Endothelial cell of umbilical vein (primary cell): ENCODE data around the gene METTL27. TPM values are rescaled to one million over a fixed set of nuclear protein-coding genes. Genes with fewer than 3 reads are reported as not detected.

Source experiments
- BruUV-seq: library from RNA; stranded (reverse); fragments of 400-500 nt; replicated peaks from 2 replicates; lab custom pipeline; 2021; lab: Mats Ljungman, UMichigan
- CTCF ChIA-PET: fragments of 300-600, 350-600 bp; sonication (Branson Sonifier 250); formaldehyde crosslinking; loops from one replicate; lab custom pipeline; 2021; ENCODE audit warnings: antibody characterized with exemption, inconsistent platforms; lab: Charles Lee
- POLR2A ChIA-PET: fragments of 300-600, 350-600 bp; sonication (Branson Sonifier 250); formaldehyde crosslinking; loops from one replicate; lab custom pipeline; 2021; ENCODE audit warnings: antibody characterized with exemption, inconsistent platforms; lab: Charles Lee
- DNase-seq: peaks from one replicate; pipeline ENCODE4 v3.0.0-alpha.2; 2011; ENCODE audit warnings: low read depth, low spot score
- FAIRE-seq: peaks from 2 replicates; lab custom pipeline; 2011; peaks lifted over from hg19 to GRCh38; lab: Jason Lieb, UNC
- H2AFZ ChIP-seq: 2 replicates; pipeline ENCODE4 v1.6.0; 2012; ENCODE audit warnings: low read depth, low read length, control low read depth, inconsistent platforms
- H3K27ac ChIP-seq: 2 replicates; pipeline ENCODE4 v1.5.1; 2011; ENCODE audit warnings: low read depth, mild to moderate bottlenecking, control low read depth, low read length, moderate library complexity; ENCODE audit not compliant: insufficient read depth
- H3K27me3 ChIP-seq, 2 experiments: 2 replicates each; pipeline versions ENCODE4 v1.6.0 to v1.6.1; 2011; ENCODE audit warnings: low read length in 2 of 2, mixed read lengths in 1 of 2; ENCODE audit not compliant: control insufficient read depth in 2 of 2, insufficient read depth in 2 of 2
- H3K36me3 ChIP-seq, 2 experiments: 2 replicates in 1 of 2; 3 replicates in 1 of 2; pipeline ENCODE4 v1.5.1; 2011; ENCODE audit warnings: low read length in 2 of 2, mild to moderate bottlenecking in 1 of 2, moderate library complexity in 1 of 2; ENCODE audit not compliant: control insufficient read depth in 2 of 2, insufficient read depth in 2 of 2; ENCODE audit errors: extremely low read depth in 1 of 2
- H3K4me1 ChIP-seq: 3 replicates; pipeline ENCODE4 v1.5.1; 2011; ENCODE audit warnings: mild to moderate bottlenecking, low read length; ENCODE audit not compliant: control insufficient read depth, insufficient read depth; ENCODE audit errors: extremely low read depth
- H3K4me2 ChIP-seq: 2 replicates; pipeline ENCODE4 v1.6.1; 2011; ENCODE audit warnings: low read length, control low read depth, mixed read lengths; ENCODE audit not compliant: insufficient read depth
- H3K4me3 ChIP-seq, 3 experiments: fragments of 200-600 bp in 1 of 3; sonication (generic), shearing (Covaris generic) in 1 of 3; replicated peaks in 1 of 3; 2 replicates each; pipeline ENCODE4 v1.5.1; 2011 to 2016; ENCODE audit warnings: control low read depth in 3 of 3, low read length in 3 of 3, mild to moderate bottlenecking in 2 of 3, inconsistent platforms in 1 of 3, low read depth in 1 of 3, moderate library complexity in 1 of 3; ENCODE audit not compliant: insufficient read depth in 1 of 3
- H3K79me2 ChIP-seq: 2 replicates; pipeline ENCODE4 v1.6.0; 2012; ENCODE audit warnings: low read length, inconsistent platforms; ENCODE audit not compliant: control insufficient read depth, insufficient read depth
- H3K9ac ChIP-seq: replicated peaks from 2 replicates; pipeline ENCODE3; 2011; ENCODE audit warnings: low read length, control low read depth; ENCODE audit not compliant: insufficient read depth; ENCODE audit errors: extremely low read depth
- H3K9me1 ChIP-seq: replicated peaks from 3 replicates; pipeline ENCODE4 v1.6.0; 2011; ENCODE audit warnings: mild to moderate bottlenecking, low read length; ENCODE audit not compliant: control insufficient read depth, insufficient read depth; ENCODE audit errors: extremely low read depth
- H3K9me3 ChIP-seq: replicated peaks from 2 replicates; pipeline ENCODE4 v1.5.1; 2012; ENCODE audit warnings: low read length, inconsistent platforms; ENCODE audit not compliant: control insufficient read depth, insufficient read depth
- H4K20me1 ChIP-seq: replicated peaks from 2 replicates; pipeline ENCODE3; 2011; ENCODE audit warnings: mild to moderate bottlenecking, low read length; ENCODE audit not compliant: control insufficient read depth, insufficient read depth; ENCODE audit errors: extremely low read depth
- CTCF ChIP-seq, 2 donors: IDR thresholded peaks; 1 replicate in 1 of 2; 2 replicates in 1 of 2; pipeline ENCODE4 v1.5.1; 2011; ENCODE audit warnings: low read length in 2 of 2, mild to moderate bottlenecking in 2 of 2, moderate library complexity in 2 of 2, control low read depth in 1 of 2, inconsistent platforms in 1 of 2, low read depth in 1 of 2; ENCODE audit not compliant: insufficient read depth in 1 of 2; ENCODE audit errors: extremely low read depth in 1 of 2
- JUN ChIP-seq: IDR thresholded peaks from 2 replicates; pipeline ENCODE4 v1.6.1; 2011; ENCODE audit warnings: borderline replicate concordance, low read depth; ENCODE audit not compliant: insufficient read length, insufficient read depth
- MYC ChIP-seq: IDR thresholded peaks from one replicate; pipeline ENCODE4 v1.6.1; 2011; ENCODE audit warnings: mild to moderate bottlenecking, low read depth, low read length
- POLR2AphosphoS5 ChIP-seq: IDR thresholded peaks from 2 replicates; pipeline ENCODE4 v1.6.1; 2012; ENCODE audit warnings: low read depth, mild to moderate bottlenecking, control low read depth, low read length, moderate library complexity; ENCODE audit not compliant: insufficient read depth
- dilution Hi-C: fragments of 300-500 bp; cut with MboI; formaldehyde crosslinking; loops from one replicate; pipeline ENCODE4 v1.15.0; 2019; ENCODE audit warnings: low sequenced_read_pairs; ENCODE audit not compliant: extremely low pct_ligation_motif_present
- intact Hi-C: fragments of 100-400 bp; cut with micrococcal nuclease; formaldehyde crosslinking; loops from one replicate; pipeline ENCODE4 v1.10.0; 2022
- polyA plus RNA-seq, 4 experiments: library from polyadenylated mRNA; depleted of rRNA in 3 of 4; stranded (reverse) in 3 of 4; unstranded in 1 of 4; fragments of >200 nt; gene quantifications; 2 replicates each; pipeline versions ENCODE4 v1.2.1 to v1.2.3, GENCODE V29; 2011 to 2012; ENCODE audit warnings: missing spikeins in 1 of 4
- total RNA-seq: library from RNA; stranded (reverse); gene quantifications from 2 replicates; pipeline ENCODE4 v1.2.3, GENCODE V29; 2021

METTL27 gene
- total and polyA plus RNA-seq, 2 donors (not counting 3 experiments of a cell fraction or from before 2014, with no cell fraction given) = 6.9 to 10.8 TPM

GRCh38 chr7:73880755-73881328, 38.5 kb upstream of the METTL27 start:
- no peak overlapping the region for H3K4me2 ChIP-seq
- H3K79me2 ChIP-seq = no peaks in the 10 kb centered on the region
- H3K27me3 ChIP-seq = peaks cover 8 to 31% of the 10 kb centered on the region in 2 experiments
- BruUV-seq = no TSS peak
- TF ChIP-seq POLR2AphosphoS5 = no peak
- TF ChIP-seq CTCF (IDR thresholded peaks at IDR 0.05; ENCODE audit: extremely low read depth in 1 of 2, insufficient read depth in 1 of 2, low read depth in 1 of 2, low read length in 2 of 2) = no peak
- TF ChIP-seq JUN = no peak
- TF ChIP-seq MYC = no peak
- intact Hi-C loops (no loop called here), dilution Hi-C loops (no loop called here)
- DNase-seq (no peak), FAIRE-seq (peak; percentile 12)
- H3K4me3 ChIP-seq = no peak overlapping the region
- H4K20me1 ChIP-seq = no peaks in the 10 kb centered on the region
- H3K4me1 ChIP-seq = peaks cover 9% of the 10 kb centered on the region
- ChIA-PET CTCF (interaction anchor here (0.5 to 4.9 kb wide), 4 partner anchors 16 to 146 kb away, joined by 3 to 30 read pairs (median 4); no protein-coding TSS in a partner anchor), POLR2A (no interaction called here)
- no peak overlapping the region for H2AFZ ChIP-seq
- H3K27ac ChIP-seq = no peak overlapping the region
- no peaks in the 10 kb centered on the region for H3K36me3 ChIP-seq
- no peak overlapping the region for H3K9ac ChIP-seq
- no peaks in the 10 kb centered on the region for H3K9me3 ChIP-seq
- no peaks in the 10 kb centered on the region for H3K9me1 ChIP-seq
